Transverse colon (tissue), 4 donors: ENCODE measurements around the gene RALGAPA2.

Experiments
- CTCF ChIP-seq, 5 experiments: fragments of 200-600 bp in 3 of 5; fragments of 450-650 bp in 2 of 5; sonication (generic) in 3 of 5; IDR thresholded peaks; 1 replicate in 2 of 5; 2 replicates in 3 of 5; pipeline ENCODE4 v1.5.1; 2016 to 2017; ENCODE audit warnings: antibody characterized with exemption in 5 of 5, inconsistent platforms in 3 of 5, mild to moderate bottlenecking in 2 of 5, moderate library complexity in 1 of 5
- EP300 ChIP-seq: sonication (generic); formaldehyde crosslinking; IDR thresholded peaks from one replicate; pipeline ENCODE4 v1.6.1; 2017; ENCODE audit warnings: antibody characterized with exemption, low read depth
- POLR2A ChIP-seq: fragments of 450-650 bp; IDR thresholded peaks from one replicate; pipeline ENCODE4 v1.6.1; 2016; ENCODE audit warnings: antibody characterized with exemption, mild to moderate bottlenecking, moderate library complexity
- POLR2AphosphoS5 ChIP-seq, 3 donors: sonication (generic); formaldehyde crosslinking; IDR thresholded peaks; one replicate each; pipeline ENCODE4 v1.6.1; 2016; ENCODE audit warnings: antibody characterized with exemption in 3 of 3

- TF ChIP-seq POLR2A, result no peak
- TF ChIP-seq CTCF (IDR thresholded peaks at IDR 0.05), result no peak
- TF ChIP-seq POLR2AphosphoS5 (IDR thresholded peaks at IDR 0.05), result no peak
- TF ChIP-seq EP300, result no peak
Observed at GRCh38 chr20:20371681-20372080, 340.8 kb downstream of the RALGAPA2 start.
